ENCODE measurements around the gene AOPEP. TPM values are rescaled to one million over a fixed set of nuclear protein-coding genes. Genes with fewer than 3 reads are reported as not detected.

Gene AOPEP
- polyA plus RNA-seq, 3 donors, result 22.9 to 42.5 (median 31.5) TPM

GRCh38 chr9:95120781-95121370, 394.4 kb downstream of the AOPEP start:
- H3K27ac ChIP-seq (ENCODE audit: low read depth, low read length), result no peak overlapping the region

- no peak overlapping the region for H3K27ac ChIP-seq (ENCODE audit: low read depth, low read length)
- 63 to 89% (median 84%) methylated on average over 9 of the region's 9 CpGs for WGBS, 3 donors
These were observed 398.3 kb downstream of the AOPEP start for GRCh38 chr9:95124582-95125367.

GRCh38 chr9:95125652-95126051, 399.2 kb downstream of the AOPEP start:
- no peak overlapping the region for H3K27ac ChIP-seq (ENCODE audit: low read depth, low read length)
- 80 to 90% (median 83%) methylated on average over 3 of the region's 3 CpGs for WGBS, 3 donors

GRCh38 chr9:95126739-95127138, 400.2 kb downstream of the AOPEP start:
- 87 to 90% (median 89%) methylated on average over 9 of the region's 9 CpGs for WGBS, 3 donors

GRCh38 chr9:95127249-95128176, 401.0 kb downstream of the AOPEP start:
- 21 to 25% (median 21%) methylated on average over 35 of the region's 35 CpGs for WGBS, 3 donors

More at GRCh38 chr9:95126739-95127138, 400.2 kb downstream of the AOPEP start:
- H3K27ac ChIP-seq (ENCODE audit: low read depth, low read length), result no peak overlapping the region

GRCh38 chr9:95128177-95128524, 401.7 kb downstream of the AOPEP start:
- H3K27ac ChIP-seq (ENCODE audit: low read depth, low read length), result no peak overlapping the region
- WGBS, 3 donors, result 81 to 88% (median 85%) methylated on average over 4 of the region's 4 CpGs

More at GRCh38 chr9:95127249-95128176, 401.0 kb downstream of the AOPEP start:
- no peak overlapping the region for H3K27ac ChIP-seq (ENCODE audit: low read depth, low read length)

GRCh38 chr9:95129476-95130291, 403.2 kb downstream of the AOPEP start:
- H3K27ac ChIP-seq (ENCODE audit: low read depth, low read length), result no peak overlapping the region
- 84 to 94% (median 90%) methylated on average over 8 of the region's 8 CpGs for WGBS, 3 donors

- H3K27ac ChIP-seq (ENCODE audit: low read depth, low read length), result no peak overlapping the region
- 31 to 96% (median 86%) methylated on average over 5 of the region's 5 CpGs for WGBS, 3 donors
These were observed 404.0 kb downstream of the AOPEP start for GRCh38 chr9:95130484-95130883.

GRCh38 chr9:95131023-95131943, 404.8 kb downstream of the AOPEP start:
- H3K27ac ChIP-seq (ENCODE audit: low read depth, low read length), result no peak overlapping the region
- 16 to 51% (median 41%) methylated on average over 7 of the region's 7 CpGs for WGBS, 3 donors

GRCh38 chr9:95132366-95133324, 406.1 kb downstream of the AOPEP start:
- no peak overlapping the region for H3K27ac ChIP-seq (ENCODE audit: low read depth, low read length)
- WGBS, 3 donors, result 84 to 85% (median 85%) methylated on average over 17 of the region's 17 CpGs

- WGBS, 3 donors, result 87 to 91% (median 91%) methylated on average over 4 of the region's 4 CpGs
- H3K27ac ChIP-seq (ENCODE audit: low read depth, low read length), result no peak overlapping the region
These were observed 406.8 kb downstream of the AOPEP start for GRCh38 chr9:95133325-95133705.

- 70 to 90% (median 81%) methylated on average over 9 of the region's 9 CpGs for WGBS, 3 donors
These were observed 408.0 kb downstream of the AOPEP start for GRCh38 chr9:95134457-95134881.

GRCh38 chr9:95135756-95136155, 409.3 kb downstream of the AOPEP start:
- 96 to 97% (median 97%) methylated on average over 10 of the region's 10 CpGs for WGBS, 3 donors

More at GRCh38 chr9:95134457-95134881, 408.0 kb downstream of the AOPEP start:
- no peak overlapping the region for H3K27ac ChIP-seq (ENCODE audit: low read depth, low read length)

More at GRCh38 chr9:95135756-95136155, 409.3 kb downstream of the AOPEP start:
- H3K27ac ChIP-seq (ENCODE audit: low read depth, low read length), result no peak overlapping the region

All from adipose tissue (tissue), 3 donors.